ENCODE data around the gene CNTNAP5.

CNTNAP5 gene

GRCh38 chr2:124898827-124899226 lies 873.7 kb downstream of the CNTNAP5 start:
- DNase-seq (ENCODE audit: low spot score) = no peak

- no peak for DNase-seq (ENCODE audit: low spot score)
Observed at GRCh38 chr2:124908411-124908810, 883.3 kb downstream of the CNTNAP5 start.

GRCh38 chr2:124911560-124911959 lies 886.5 kb downstream of the CNTNAP5 start:
- no peak for DNase-seq (ENCODE audit: low spot score)

GRCh38 chr2:124913868-124914267 lies 888.8 kb downstream of the CNTNAP5 start:
- no peak for DNase-seq (ENCODE audit: low spot score)

- no peak for DNase-seq (ENCODE audit: low spot score)
Observed at GRCh38 chr2:124915567-124915966, 890.5 kb downstream of the CNTNAP5 start.

- no peak for DNase-seq (ENCODE audit: low spot score)
Observed at GRCh38 chr2:124919296-124919695, 894.2 kb downstream of the CNTNAP5 start.

- DNase-seq (ENCODE audit: low spot score) = no peak
Observed at GRCh38 chr2:124920448-124920847, 895.4 kb downstream of the CNTNAP5 start.

GRCh38 chr2:124921191-124921590 lies 896.1 kb downstream of the CNTNAP5 start:
- no peak for DNase-seq (ENCODE audit: low spot score)

GRCh38 chr2:124923097-124923496 lies 898.0 kb downstream of the CNTNAP5 start:
- no peak for DNase-seq (ENCODE audit: low spot score)

- DNase-seq (ENCODE audit: low spot score) = no peak
Observed at GRCh38 chr2:124933883-124934282, 908.8 kb downstream of the CNTNAP5 start.

GRCh38 chr2:124953921-124954320 lies 928.8 kb downstream of the CNTNAP5 start:
- no peak for DNase-seq (ENCODE audit: low spot score)

GRCh38 chr2:124959581-124959980 lies 934.5 kb downstream of the CNTNAP5 start:
- DNase-seq (ENCODE audit: low spot score) = no peak

GRCh38 chr2:124961132-124961531 lies 936.0 kb downstream of the CNTNAP5 start:
- DNase-seq (ENCODE audit: low spot score) = no peak

All from AG08395 (cell line).